BLaER1 treated with 17β-estradiol and CSF1 and Interleukin-3, amounts not matched to agents 10 nM and 100 nM (cell line): ENCODE results near the gene ZIC5.
A peak's percentile ranks its signal among the peaks of the same experiment; 100 is the strongest.
"Not testable (repeated sequence)": the region's sequence is repeated elsewhere in the genome, so short reads cannot be mapped to it uniquely, and the experiment has no call there.

Experiments
- H3K27ac ChIP-seq, 11 experiments: shearing (Covaris generic); formaldehyde crosslinking; 2 replicates each; pipeline ENCODE4 v1.8.1; 2022
- H3K27me3 ChIP-seq, 11 experiments: shearing (Covaris generic); formaldehyde crosslinking; 2 replicates each; pipeline ENCODE4 v1.8.1; 2022
- H3K36me3 ChIP-seq, 11 experiments: shearing (Covaris generic); formaldehyde crosslinking; 2 replicates each; pipeline ENCODE4 v1.8.1; 2022
- H3K4me1 ChIP-seq, 10 experiments: shearing (Covaris generic); formaldehyde crosslinking; 2 replicates each; pipeline ENCODE4 v1.8.1; 2022
- H3K4me2 ChIP-seq, 11 experiments: shearing (Covaris generic); formaldehyde crosslinking; 2 replicates each; pipeline ENCODE4 v1.8.1; 2022
- H3K4me3 ChIP-seq, 10 experiments: shearing (Covaris generic); formaldehyde crosslinking; 2 replicates each; pipeline ENCODE4 v1.8.1; 2022
- H3K9ac ChIP-seq, 11 experiments: shearing (Covaris generic); formaldehyde crosslinking; 2 replicates each; pipeline ENCODE4 v1.8.1; 2022
- H3K9me3 ChIP-seq, 11 experiments: shearing (Covaris generic); formaldehyde crosslinking; replicated peaks in 1 of 11; 2 replicates each; pipeline ENCODE4 v1.8.1; 2022
- H4K20me1 ChIP-seq, 11 experiments: shearing (Covaris generic); formaldehyde crosslinking; 2 replicates each; pipeline ENCODE4 v1.8.1; 2022
- Cebpa-rat ChIP-seq, 11 experiments: shearing (Covaris generic); IDR thresholded peaks; 2 replicates each; pipeline ENCODE4 v1.8.1; 2022

ZIC5 gene

GRCh38 chr13:99959540-99960230 is 11.9 kb downstream of the ZIC5 start:
- Histone ChIP-seq H3K9ac (no peak overlapping the region), H4K20me1 (peaks cover 0 to 64% (median 13%) of the 10 kb centered on the region in 11 experiments; a peak in 14 of 22 replicates), H3K27me3 (peaks cover 97 to 100% (median 100%) of the 10 kb centered on the region in 11 experiments), H3K36me3 (no peaks in the 10 kb centered on the region), H3K4me2 (no peak overlapping the region), H3K9me3 (peaks cover 14 to 47% (median 38%) of the 10 kb centered on the region in 11 experiments; a peak in 21 of 22 replicates), H3K27ac (no peak overlapping the region), H3K4me1 (peaks cover 0 to 12% (median 0%) of the 10 kb centered on the region in 10 experiments; a peak in 2 of 20 replicates), H3K4me3 (no peak overlapping the region)
- TF ChIP-seq Cebpa-rat (IDR thresholded peaks at IDR 0.05) = no peak

- no peak for TF ChIP-seq Cebpa-rat (IDR thresholded peaks at IDR 0.05)
- Histone ChIP-seq H3K4me1 (peaks cover 0 to 12% (median 0%) of the 10 kb centered on the region in 10 experiments; a peak in 2 of 20 replicates), H3K9ac (no peak overlapping the region), H3K4me3 (no peak overlapping the region), H3K4me2 (no peak overlapping the region), H3K36me3 (no peaks in the 10 kb centered on the region), H3K27ac (no peak overlapping the region), H3K27me3 (peaks cover 97 to 100% (median 100%) of the 10 kb centered on the region in 11 experiments), H3K9me3 (peaks cover 14 to 47% (median 38%) of the 10 kb centered on the region in 11 experiments; a peak in 21 of 22 replicates), H4K20me1 (peaks cover 0 to 58% (median 13%) of the 10 kb centered on the region in 11 experiments; a peak in 14 of 22 replicates)
Measured at GRCh38 chr13:99959127-99959539, 12.4 kb downstream of the ZIC5 start.

GRCh38 chr13:99958406-99959126 is 13.0 kb downstream of the ZIC5 start:
- Histone ChIP-seq H3K4me3 (peak overlapping the region in 1 of 10 experiments; percentile 9; a peak in 1 of 20 replicates), H3K36me3 (no peaks in the 10 kb centered on the region), H3K4me2 (no peak overlapping the region), H3K27ac (no peak overlapping the region), H3K4me1 (peaks cover 0 to 12% (median 0%) of the 10 kb centered on the region in 10 experiments; a peak in 2 of 20 replicates), H3K27me3 (peaks cover 97 to 100% (median 100%) of the 10 kb centered on the region in 11 experiments), H3K9me3 (peaks cover 14 to 47% (median 38%) of the 10 kb centered on the region in 11 experiments; a peak in 21 of 22 replicates), H3K9ac (no peak overlapping the region), H4K20me1 (peaks cover 0 to 56% (median 13%) of the 10 kb centered on the region in 11 experiments; a peak in 14 of 22 replicates)
- TF ChIP-seq Cebpa-rat (IDR thresholded peaks at IDR 0.05) = no peak

GRCh38 chr13:99956473-99957349 is 14.9 kb downstream of the ZIC5 start:
- no peak overlapping the region for H3K9ac ChIP-seq
- H3K4me2 ChIP-seq = peak overlapping the region in 6 of 11 experiments; percentile 12 to 65 (median 26); a peak in 7 of 22 replicates
- H3K4me1 ChIP-seq = peaks cover 0 to 12% (median 0%) of the 10 kb centered on the region in 10 experiments; a peak in 2 of 20 replicates
- peaks cover 14 to 47% (median 38%) of the 10 kb centered on the region in 11 experiments; a peak in 21 of 22 replicates for H3K9me3 ChIP-seq
- H3K36me3 ChIP-seq = no peaks in the 10 kb centered on the region
- H4K20me1 ChIP-seq = peaks cover 0 to 53% (median 13%) of the 10 kb centered on the region in 11 experiments; a peak in 14 of 22 replicates
- peaks cover 87 to 98% (median 92%) of the 10 kb centered on the region in 11 experiments for H3K27me3 ChIP-seq
- no peak overlapping the region for H3K27ac ChIP-seq
- peak overlapping the region in 2 of 10 experiments; percentile 6 to 23; a peak in 3 of 20 replicates for H3K4me3 ChIP-seq
- TF ChIP-seq Cebpa-rat (IDR thresholded peaks at IDR 0.05) = no peak

GRCh38 chr13:99955747-99956472 is 15.7 kb downstream of the ZIC5 start:
- H3K4me2 ChIP-seq = peak overlapping the region in 2 of 11 experiments; percentile 32 to 65; a peak in 4 of 22 replicates

GRCh38 chr13:99955107-99955746 is 16.3 kb downstream of the ZIC5 start:
- Histone ChIP-seq H3K9ac (no peak overlapping the region), H4K20me1 (peaks cover 0 to 45% (median 13%) of the 10 kb centered on the region in 11 experiments; a peak in 14 of 22 replicates), H3K4me1 (peaks cover 0 to 14% (median 5%) of the 10 kb centered on the region in 10 experiments; a peak in 16 of 20 replicates), H3K27me3 (peaks cover 74 to 83% (median 78%) of the 10 kb centered on the region in 11 experiments), H3K36me3 (no peaks in the 10 kb centered on the region), H3K9me3 (peaks cover 14 to 47% (median 38%) of the 10 kb centered on the region in 11 experiments; a peak in 21 of 22 replicates), H3K27ac (no peak overlapping the region), H3K4me2 (no peak overlapping the region), H3K4me3 (no peak overlapping the region)
- no peak for TF ChIP-seq Cebpa-rat (IDR thresholded peaks at IDR 0.05)

More at GRCh38 chr13:99955747-99956472, 15.7 kb downstream of the ZIC5 start:
- no peaks in the 10 kb centered on the region for H3K36me3 ChIP-seq
- peaks cover 0 to 12% (median 0%) of the 10 kb centered on the region in 10 experiments; a peak in 2 of 20 replicates for H3K4me1 ChIP-seq
- H3K27me3 ChIP-seq = peaks cover 79 to 90% (median 84%) of the 10 kb centered on the region in 11 experiments
- H4K20me1 ChIP-seq = peaks cover 0 to 49% (median 13%) of the 10 kb centered on the region in 11 experiments; a peak in 14 of 22 replicates
- no peak overlapping the region for H3K27ac ChIP-seq
- H3K9ac ChIP-seq = no peak overlapping the region
- peak overlapping the region in 1 of 10 experiments; percentile 6; a peak in 2 of 20 replicates for H3K4me3 ChIP-seq
- H3K9me3 ChIP-seq = peaks cover 14 to 47% (median 38%) of the 10 kb centered on the region in 11 experiments; a peak in 21 of 22 replicates
- no peak for TF ChIP-seq Cebpa-rat (IDR thresholded peaks at IDR 0.05)

GRCh38 chr13:99953138-99953755 is 18.3 kb downstream of the ZIC5 start:
- Histone ChIP-seq H3K9me3 (peaks cover 4 to 30% (median 21%) of the 10 kb centered on the region in 11 experiments; a peak in 19 of 22 replicates), H3K9ac (no peak overlapping the region), H3K4me2 (no peak overlapping the region), H3K4me3 (no peak overlapping the region), H3K4me1 (peaks cover 0 to 24% (median 16%) of the 10 kb centered on the region in 10 experiments; a peak in 16 of 20 replicates), H4K20me1 (peaks cover 0 to 29% (median 13%) of the 10 kb centered on the region in 11 experiments; a peak in 13 of 22 replicates), H3K27me3 (peaks cover 54 to 64% (median 58%) of the 10 kb centered on the region in 11 experiments), H3K27ac (no peak overlapping the region), H3K36me3 (no peaks in the 10 kb centered on the region)
- no peak for TF ChIP-seq Cebpa-rat (IDR thresholded peaks at IDR 0.05)

GRCh38 chr13:99951666-99952065 is 19.9 kb downstream of the ZIC5 start:
- H3K9me3 ChIP-seq = peaks cover 0 to 15% (median 9%) of the 10 kb centered on the region in 11 experiments; a peak in 14 of 22 replicates
- H3K27ac ChIP-seq, H3K36me3 ChIP-seq, H3K4me2 ChIP-seq, H3K9ac ChIP-seq, H3K4me3 ChIP-seq: not testable (repeated sequence)
- peaks cover 38 to 48% (median 43%) of the 10 kb centered on the region in 11 experiments for H3K27me3 ChIP-seq
- peaks cover 0 to 23% (median 9%) of the 10 kb centered on the region in 11 experiments; a peak in 13 of 22 replicates for H4K20me1 ChIP-seq
- peaks cover 0 to 21% (median 16%) of the 10 kb centered on the region in 10 experiments; a peak in 16 of 20 replicates for H3K4me1 ChIP-seq
